Measurements from ENCODE around the gene PFKFB4.
"Not testable (repeated sequence)": the region's sequence is repeated elsewhere in the genome, so short reads cannot be mapped to it uniquely, and the experiment has no call there.

PFKFB4 gene

DNA sequence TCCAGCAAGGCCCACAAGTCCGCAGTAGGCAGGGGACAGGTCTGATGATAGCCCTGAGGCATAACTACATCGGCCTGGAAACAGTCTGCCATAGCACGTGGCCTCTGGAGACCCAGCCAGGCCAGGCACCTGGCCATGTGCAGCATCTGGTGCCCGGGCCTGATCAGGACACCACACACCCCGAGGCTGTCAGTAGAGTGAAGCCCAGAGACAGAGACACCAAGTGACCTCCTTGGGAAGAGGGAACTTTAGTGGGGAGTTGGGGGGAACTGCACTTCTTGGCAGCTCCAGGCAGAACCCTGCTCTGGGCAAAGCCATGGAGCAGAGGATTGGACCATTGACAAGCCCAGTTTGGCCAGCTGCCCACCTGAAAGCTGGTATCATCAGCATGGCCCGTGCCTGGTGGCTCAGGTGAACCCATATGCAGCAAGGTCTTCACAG lies 53.9 kb downstream of the PFKFB4 start:
- no peak for TF ChIP-seq CTCF (IDR thresholded peaks at IDR 0.05; ENCODE audit: low read depth, low read length)
- no peak for DNase-seq (ENCODE audit: extremely low read depth, low read depth)

GRCh38 chr3:48502121-48502520 lies 54.5 kb downstream of the PFKFB4 start:
- no peak for TF ChIP-seq CTCF (IDR thresholded peaks at IDR 0.05; ENCODE audit: low read depth, low read length)
- no peak for DNase-seq (ENCODE audit: extremely low read depth, low read depth)

DNA sequence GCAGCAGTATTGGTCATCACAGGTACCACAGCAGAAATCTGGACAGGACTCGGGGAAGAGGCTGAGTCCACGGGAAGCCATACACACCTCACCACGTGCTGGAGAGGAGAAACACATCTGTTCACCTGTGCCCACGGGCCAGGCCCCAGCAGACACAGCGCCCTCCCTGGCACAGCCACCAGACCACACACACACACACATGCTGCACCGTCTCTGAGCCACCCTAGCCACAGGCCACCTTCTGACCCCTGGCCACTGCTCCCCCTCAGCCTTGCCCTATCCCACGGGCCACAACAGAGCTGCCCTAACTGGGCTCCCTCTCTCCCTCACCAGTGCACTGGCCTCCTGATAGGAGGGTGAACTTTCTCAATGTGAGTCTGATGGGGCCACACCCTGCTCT lies 55.4 kb downstream of the PFKFB4 start:
- no peak for TF ChIP-seq CTCF (IDR thresholded peaks at IDR 0.05; ENCODE audit: low read depth, low read length)
- no peak for DNase-seq (ENCODE audit: extremely low read depth, low read depth)

GRCh38 chr3:48500656-48501055 lies 55.9 kb downstream of the PFKFB4 start:
- no peak for TF ChIP-seq CTCF (IDR thresholded peaks at IDR 0.05; ENCODE audit: low read depth, low read length)
- no peak for DNase-seq (ENCODE audit: extremely low read depth, low read depth)

DNA sequence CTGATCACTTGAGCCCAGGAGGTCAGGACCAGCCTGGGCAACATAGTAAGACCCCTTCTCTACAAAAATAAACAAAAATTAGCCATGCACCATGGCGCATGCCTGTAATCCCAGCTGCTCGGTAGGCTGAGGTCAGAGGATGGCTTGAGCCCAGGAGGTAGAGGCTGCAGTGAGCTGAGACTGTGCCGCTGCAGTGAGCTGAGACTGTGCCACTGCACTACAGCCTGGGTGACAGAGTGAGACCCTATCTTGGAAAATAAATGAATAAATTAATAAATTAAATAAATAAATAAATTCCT lies 63.5 kb downstream of the PFKFB4 start:
- no peak for TF ChIP-seq CTCF (IDR thresholded peaks at IDR 0.05; ENCODE audit: low read depth, low read length)

GRCh38 chr3:48492461-48493202 lies 64.0 kb downstream of the PFKFB4 start:
- no peak for DNase-seq (ENCODE audit: extremely low read depth, low read depth)
- TF ChIP-seq CTCF (IDR thresholded peaks at IDR 0.05; ENCODE audit: low read depth, low read length) = no peak

More for the DNA sequence above, 63.5 kb downstream of the PFKFB4 start:
- no peak for DNase-seq (ENCODE audit: extremely low read depth, low read depth)

GRCh38 chr3:48486952-48487351 lies 69.7 kb downstream of the PFKFB4 start:
- no peak for TF ChIP-seq CTCF (IDR thresholded peaks at IDR 0.05; ENCODE audit: low read depth, low read length)

GRCh38 chr3:48482822-48483221 lies 73.8 kb downstream of the PFKFB4 start:
- DNase-seq (ENCODE audit: extremely low read depth, low read depth) = not testable (repeated sequence)

More at GRCh38 chr3:48486952-48487351, 69.7 kb downstream of the PFKFB4 start:
- no peak for DNase-seq (ENCODE audit: extremely low read depth, low read depth)

DNA sequence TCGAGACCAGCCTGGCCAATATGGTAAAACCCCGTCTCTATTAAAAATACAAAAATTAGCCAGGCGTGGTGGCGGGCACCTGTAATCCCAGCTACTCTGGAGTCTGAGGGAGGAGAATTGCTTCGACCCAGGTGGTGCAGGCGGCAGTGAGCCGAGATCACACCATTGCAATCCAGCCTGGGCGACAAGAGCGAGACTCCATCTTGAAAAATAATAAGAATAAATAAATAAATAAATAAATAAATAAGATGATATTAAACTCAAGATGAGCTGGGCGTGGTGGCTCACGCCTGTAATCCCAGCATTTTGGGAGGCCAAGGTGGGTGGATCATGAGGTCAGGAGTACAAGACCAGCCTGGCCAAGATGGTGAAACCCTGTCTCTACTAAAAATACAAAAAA lies 75.7 kb downstream of the PFKFB4 start:
- DNase-seq (ENCODE audit: extremely low read depth, low read depth) = not testable (repeated sequence)

Measured in AG09319 (cell line).